HS-5 (cell line): ENCODE measurements around the gene OR4E1.
A peak's percentile ranks its signal among the peaks of the same experiment; 100 is the strongest.
"Not testable (repeated sequence)": the region's sequence is repeated elsewhere in the genome, so short reads cannot be mapped to it uniquely, and the experiment has no call there.

Experiments
- DNase-seq: peaks from one replicate; pipeline ENCODE4 v3.0.0-alpha.2; 2012; ENCODE audit warnings: low read depth

Gene OR4E1, protein sequence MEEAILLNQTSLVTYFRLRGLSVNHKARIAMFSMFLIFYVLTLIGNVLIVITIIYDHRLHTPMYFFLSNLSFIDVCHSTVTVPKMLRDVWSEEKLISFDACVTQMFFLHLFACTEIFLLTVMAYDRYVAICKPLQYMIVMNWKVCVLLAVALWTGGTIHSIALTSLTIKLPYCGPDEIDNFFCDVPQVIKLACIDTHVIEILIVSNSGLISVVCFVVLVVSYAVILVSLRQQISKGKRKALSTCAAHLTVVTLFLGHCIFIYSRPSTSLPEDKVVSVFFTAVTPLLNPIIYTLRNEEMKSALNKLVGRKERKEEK

DNA sequence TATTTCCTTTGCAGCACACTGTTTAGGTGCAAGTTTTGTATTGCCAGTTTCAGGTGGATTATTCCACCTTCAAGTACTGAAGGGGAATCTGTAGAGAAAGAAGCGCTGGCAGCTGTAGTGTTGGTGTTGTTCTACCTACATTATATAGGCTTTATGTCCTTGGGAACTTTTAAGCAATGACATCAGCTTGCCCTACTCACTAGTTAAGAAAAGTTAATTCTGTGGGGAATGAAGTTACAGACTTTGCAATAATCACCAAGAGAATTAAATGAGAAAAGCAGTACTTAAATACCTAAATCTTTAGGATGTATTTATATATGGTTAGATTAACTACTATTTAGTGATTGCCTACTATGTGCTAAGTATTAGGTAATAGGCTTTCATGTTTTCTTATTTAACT, at the start of gene OR4E1:
Gene OR4E1, minus strand, starts transcription at position 101 of the 400 bp plus-strand sequence. CDS start 2,883 bp downstream, outside the sequence.
- DNase-seq = no peak

DNA sequence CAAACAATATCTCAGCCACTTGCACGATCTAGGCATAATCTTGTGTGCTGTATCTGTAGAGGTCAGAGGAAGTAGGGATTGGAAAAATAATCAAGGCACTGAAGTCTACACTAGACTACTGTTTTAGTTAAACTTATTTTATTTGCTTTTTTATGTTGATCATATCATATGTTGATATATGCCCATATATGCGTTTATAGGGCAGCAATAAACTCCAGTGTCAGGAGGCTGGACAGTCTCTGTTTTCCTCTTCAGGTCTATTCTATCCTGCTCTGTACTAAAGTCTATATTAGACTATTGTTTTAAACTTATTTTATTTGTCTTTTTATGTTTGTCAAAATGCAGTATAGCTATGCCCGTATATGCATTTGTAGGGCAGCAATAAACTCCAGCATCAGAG, 47.9 kb upstream of the OR4E1 start:
- no peak for DNase-seq

GRCh38 chr14:21719841-21720240, 46.2 kb upstream of the OR4E1 start:
- no peak for DNase-seq

DNA sequence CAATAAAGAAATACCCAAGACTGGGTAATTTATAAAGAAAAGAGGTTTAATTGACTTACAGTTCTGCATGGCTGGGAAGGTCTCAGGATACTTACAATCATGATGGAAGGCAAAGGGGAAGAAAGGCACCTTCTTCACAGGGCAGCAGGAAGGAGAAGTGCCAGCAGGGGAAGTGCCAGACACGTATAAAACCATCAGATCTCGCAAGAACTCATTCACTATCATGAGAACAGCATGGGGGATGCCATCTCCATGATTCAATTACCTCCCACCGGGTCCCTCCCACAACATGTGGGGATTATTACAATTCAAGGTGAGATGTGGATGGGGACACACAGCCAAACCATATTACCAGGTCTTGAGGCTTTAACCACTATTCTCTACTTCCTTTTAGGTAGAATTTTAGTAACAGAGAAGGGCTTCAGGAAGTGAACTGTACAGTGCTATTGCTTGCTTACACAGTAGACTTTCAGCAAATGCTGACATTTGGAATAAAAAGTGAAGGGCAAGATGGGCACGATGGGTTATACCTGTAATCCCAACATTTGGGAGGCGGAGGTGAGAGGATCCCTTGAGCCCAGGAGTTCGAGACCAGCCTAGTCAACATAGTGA, 40.8 kb upstream of the OR4E1 start:
- no peak for DNase-seq

DNA sequence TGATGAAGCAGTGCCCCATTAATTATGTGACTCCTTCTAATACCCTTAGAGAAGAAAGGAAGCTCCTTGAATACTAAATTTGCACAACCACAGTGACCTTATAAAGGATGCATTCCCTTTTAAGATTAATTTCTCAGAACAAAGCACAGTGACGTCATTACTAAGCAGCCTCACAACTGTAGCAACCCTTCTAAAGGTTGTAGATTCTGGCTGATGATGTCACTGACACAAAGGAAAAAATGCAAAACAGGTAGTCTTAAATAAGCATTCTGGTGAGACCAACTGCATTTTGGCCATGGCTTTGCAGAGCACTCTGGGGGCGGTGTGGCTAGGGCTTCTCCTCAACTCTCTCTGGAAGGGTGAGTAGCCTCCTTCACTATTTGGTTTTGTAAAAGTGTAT, 38.4 kb upstream of the OR4E1 start:
- DNase-seq = no peak

- DNase-seq = peak; percentile 19
Measured at GRCh38 chr14:21711360-21711961, 37.8 kb upstream of the OR4E1 start.

GRCh38 chr14:21704338-21704737, 30.7 kb upstream of the OR4E1 start:
- no peak for DNase-seq

DNA sequence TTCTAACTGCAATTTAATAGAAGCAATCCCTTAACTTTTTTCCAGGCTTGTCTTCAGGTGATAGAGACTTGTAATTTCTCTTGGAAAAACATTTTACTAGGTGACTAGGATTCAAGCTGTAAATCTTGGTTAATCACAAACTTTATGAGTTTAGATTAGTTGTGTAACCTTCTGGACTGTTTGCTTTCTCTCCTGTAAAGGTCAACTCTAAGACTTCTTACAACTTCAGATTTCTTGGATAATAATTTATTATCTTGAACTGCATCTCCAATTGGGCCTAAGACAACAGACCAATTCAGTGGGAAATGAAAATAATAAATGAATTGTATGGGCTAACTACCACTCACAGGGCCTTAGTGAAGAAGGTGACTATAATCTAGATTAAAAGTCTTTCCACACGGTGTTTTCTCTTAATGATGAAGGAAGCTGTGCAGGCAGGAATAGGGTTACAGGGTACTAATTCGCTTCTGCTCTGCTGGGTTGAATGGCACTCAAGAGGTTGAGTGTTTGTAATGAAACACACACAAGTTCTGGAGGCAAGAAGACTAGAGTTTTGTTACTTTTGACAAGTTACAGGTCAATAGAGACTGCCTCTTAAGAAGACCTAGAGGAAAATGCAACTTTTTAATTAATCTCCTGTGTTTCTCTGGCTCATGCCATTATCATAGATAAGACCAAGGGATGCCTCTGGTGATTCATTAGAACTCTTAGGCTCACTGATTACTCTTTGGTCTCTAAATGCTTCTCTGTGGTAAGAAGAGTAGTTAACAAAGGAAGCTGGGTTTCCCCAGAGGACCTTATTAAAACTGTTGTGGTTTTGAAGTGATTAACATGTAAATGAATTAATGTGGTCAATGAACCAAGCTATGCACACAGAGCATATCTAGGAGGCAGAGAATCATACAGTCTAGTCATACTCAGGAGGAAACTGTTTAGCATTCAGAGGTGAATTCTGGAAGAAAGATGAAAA, 30.0 kb upstream of the OR4E1 start:
- no peak for DNase-seq

- no peak for DNase-seq
Measured at GRCh38 chr14:21702316-21702715, 28.7 kb upstream of the OR4E1 start.

- no peak for DNase-seq
Measured at GRCh38 chr14:21699551-21699950, 25.9 kb upstream of the OR4E1 start.

DNA sequence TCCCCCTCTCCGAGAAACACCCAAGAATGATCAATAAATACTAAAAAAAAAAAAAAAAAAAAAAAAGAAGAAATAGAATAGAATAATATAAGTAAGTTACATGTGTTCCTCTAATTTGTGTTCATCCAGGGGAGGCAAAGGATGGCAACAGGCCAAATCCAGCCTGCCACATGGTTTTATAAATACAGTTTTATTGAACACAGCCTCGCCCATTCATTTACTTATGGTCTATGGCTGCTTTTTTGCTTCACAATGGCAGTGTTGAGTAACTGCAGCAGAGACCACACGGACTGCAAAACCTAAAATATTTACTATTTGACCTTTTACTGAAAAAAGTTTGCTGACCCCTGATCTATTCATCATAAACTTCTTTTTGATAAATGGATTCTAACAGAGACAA, 24.9 kb upstream of the OR4E1 start:
- not testable (repeated sequence) for DNase-seq

DNA sequence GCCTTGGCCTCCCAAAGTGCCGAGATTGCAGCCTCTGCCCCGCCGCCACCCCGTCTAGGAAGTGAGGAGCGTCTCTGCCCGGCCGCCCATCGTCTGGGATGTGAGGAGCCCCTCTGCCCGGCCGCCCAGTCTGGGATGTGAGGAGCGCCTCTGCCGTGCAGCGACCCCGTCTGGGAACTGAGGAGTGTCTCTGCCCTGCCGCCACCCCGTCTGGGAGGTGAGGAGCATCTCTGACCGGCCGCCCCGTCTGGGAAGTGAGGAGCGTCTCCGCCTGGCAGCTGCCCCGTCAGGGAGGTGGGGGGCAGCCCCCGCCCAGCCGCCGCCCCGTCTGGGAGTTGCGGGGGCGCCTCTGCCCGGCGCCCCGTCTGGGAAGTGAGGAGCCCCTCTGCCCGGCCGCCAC, 24.0 kb upstream of the OR4E1 start:
- DNase-seq = not testable (repeated sequence)

GRCh38 chr14:21694425-21694824, 20.8 kb upstream of the OR4E1 start:
- DNase-seq = no peak

- no peak for DNase-seq
Measured at GRCh38 chr14:21686468-21686867, 12.8 kb upstream of the OR4E1 start.

DNA sequence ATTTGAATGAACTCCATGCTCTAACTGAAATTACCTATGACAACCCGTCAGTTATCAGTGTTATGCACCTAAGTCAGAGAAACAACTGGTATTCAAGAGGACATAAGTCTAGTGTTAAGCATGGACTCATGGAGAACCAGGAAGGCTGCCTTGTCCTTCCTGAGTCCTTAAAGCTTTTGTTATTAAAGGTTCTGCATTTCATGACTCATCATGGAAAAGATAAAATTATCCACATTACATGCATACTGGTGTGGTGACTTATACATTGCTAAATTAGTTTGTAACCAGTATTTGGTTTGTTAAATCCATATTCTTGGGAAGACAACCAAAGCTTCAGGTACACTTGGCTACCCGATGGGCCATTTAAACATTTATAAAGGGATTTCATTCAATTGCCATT, 6.5 kb upstream of the OR4E1 start:
- DNase-seq = peak; percentile 53

- no peak for DNase-seq
Measured at GRCh38 chr14:21675566-21675965, 1.9 kb upstream of the OR4E1 start.

GRCh38 chr14:21672116-21672515, 1.5 kb downstream of the OR4E1 start:
- no peak for DNase-seq

DNA sequence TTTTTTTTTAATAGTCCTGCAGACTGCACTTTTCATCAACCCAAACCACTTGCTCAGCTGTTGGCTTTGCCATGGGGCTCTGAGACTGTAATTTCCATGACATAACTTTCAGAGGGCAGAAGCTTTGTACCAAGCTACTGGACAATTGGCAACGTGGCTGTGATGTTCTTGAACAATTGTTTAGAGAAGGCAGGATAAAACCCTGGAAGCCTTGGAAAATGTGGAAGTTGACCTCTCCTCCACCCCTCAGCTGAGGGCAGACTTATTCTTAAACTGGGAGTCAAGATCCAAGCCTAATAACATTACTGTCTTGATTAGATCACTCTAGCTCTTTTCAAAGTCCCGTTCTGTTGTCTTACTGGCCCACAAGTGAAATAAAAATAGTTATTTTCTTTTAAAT, 2.2 kb downstream of the OR4E1 start:
- no peak for DNase-seq

GRCh38 chr14:21669284-21669683, 4.3 kb downstream of the OR4E1 start:
- no peak for DNase-seq

DNA sequence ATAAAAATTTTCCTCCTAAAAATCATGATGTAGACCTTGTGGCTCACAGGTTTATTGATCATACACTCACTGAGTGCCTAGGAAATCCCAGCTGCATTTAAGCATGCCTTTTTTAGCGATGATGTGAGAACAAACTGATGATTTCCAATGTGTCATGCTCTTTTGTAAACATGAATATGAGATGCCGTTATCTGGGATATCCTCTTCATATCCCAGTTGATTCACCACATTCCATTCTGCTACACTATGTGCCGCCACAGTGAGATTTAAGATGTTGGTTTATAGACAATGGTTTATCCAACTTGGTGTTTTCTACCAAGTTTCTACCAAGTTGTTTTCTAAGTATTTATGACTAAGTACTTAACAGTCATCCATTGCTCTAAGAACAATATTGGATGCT, 5.2 kb downstream of the OR4E1 start:
- peak; percentile 84 for DNase-seq

DNA sequence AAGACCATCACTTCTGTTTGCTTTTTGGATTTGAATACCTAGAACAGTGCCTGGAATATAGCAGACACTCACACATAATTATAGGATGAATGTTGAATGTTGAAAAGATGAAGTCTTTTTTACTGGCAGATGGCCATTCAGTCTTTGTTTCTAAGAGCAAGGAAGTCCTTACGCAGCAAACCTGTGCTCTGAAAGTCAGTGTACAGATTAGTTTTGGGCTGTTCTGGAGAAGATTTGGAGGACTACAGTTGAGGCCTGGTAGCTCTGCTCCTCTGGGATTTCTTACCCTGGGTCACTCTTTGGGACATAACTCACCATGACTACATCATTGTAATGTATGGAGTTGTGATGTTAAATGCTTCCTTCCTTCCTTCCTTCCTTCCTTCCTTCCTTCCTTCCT, 16.6 kb downstream of the OR4E1 start:
- DNase-seq = no peak

DNA sequence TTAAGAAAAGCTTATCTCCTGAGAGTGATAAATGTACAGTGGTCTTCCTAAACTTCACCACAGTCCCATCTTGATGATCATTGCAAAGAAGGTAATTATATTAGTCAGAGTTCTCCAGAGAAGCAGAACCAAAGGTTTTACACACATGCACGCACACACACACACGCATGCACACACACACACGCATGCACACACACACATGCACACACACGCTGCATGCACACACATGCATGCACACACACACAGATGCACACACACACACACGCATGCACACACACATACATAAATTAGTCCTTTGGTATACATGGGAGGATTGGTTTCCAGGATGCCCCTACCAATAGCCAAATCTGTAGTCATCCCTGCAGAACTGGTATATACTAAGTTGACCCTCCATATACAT, 19.4 kb downstream of the OR4E1 start:
- no peak for DNase-seq
